ENCODE data around the gene ZBTB46.

Gene ZBTB46

DNA sequence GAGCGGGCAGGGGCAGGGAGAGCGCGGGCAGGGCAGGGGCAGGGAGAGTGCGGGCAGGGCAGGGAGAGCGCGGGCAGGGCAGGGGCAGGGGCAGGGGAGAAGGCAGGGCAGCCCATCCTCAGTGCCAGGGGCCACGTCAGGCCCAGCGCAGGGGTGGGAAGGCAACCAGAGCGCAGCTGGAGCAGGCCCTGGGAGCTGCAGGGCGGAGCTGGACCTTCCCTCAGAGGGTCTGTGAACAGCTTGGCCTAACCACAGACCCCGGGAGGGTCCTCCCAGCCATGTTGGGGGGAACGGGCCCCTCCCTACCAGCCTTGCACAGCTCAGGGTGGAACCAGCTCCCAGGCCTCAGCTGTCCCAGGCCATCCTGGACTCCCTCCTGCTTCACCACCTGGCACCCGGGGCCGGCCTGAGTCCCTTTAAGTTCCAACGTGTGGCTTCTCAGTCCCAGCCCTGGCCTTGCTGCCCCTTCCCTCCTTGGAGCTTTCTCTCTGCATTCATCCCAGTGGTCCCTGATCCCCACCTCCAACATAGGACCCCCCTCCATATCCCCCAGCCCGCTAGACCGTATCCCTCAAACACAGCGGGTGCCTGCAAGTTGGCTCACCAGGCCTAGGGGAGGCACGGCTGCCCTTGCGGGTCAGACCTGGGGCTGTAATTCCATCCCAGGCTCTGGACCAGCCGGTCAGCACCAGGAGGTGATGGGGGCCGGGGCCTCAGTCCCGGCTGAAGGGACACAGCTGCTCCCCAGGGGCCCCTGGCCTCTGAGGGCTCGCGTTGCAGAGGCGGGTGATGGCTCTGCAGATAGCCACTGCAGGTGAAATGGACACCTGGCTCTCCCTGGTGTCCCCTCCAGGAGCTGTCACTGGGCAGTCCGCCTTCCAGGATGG, 5.6 kb upstream of the ZBTB46 start:
- DNase-seq: no peak

DNA sequence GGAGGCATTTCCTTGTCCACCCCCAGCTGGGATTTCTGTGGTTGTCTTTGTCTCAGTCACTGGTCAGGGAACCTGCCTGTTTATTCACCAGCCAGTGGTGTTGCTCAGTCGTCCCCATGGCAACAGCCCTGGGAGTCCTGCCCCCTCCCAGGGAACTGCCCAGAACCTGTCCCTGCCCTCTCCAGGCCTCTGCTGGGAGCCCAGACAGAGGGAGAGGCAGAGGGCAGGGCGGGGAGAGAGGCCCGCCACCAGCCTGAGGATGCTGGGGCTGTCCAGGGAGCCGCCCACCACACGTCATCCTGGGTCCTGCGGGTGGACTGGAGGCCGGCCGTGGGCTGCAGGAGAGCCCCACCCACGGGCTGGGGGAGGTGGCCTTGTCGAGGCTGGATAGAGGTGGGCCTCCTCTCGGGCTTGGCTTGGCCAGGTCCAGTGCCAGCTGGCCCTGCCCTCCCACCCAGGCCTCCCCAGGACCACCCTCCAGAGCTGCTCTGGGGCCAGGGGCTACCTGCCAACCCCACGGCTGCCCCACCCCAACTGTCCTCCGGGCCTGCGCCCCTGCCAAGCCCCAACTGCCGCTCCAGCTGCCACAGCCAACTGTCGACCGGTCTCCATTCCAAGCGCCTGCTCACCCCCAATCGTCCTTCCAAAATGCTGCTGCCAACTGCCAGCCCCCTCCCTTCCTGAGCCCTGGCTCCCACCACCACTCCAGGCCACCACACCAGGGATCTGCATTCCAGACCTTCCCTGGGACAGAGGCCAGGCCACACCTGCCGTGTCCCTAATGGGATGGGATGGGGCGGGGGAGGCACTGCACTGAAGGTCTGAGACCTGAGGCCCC, 4.2 kb upstream of the ZBTB46 start:
- DNase-seq: no peak

DNA sequence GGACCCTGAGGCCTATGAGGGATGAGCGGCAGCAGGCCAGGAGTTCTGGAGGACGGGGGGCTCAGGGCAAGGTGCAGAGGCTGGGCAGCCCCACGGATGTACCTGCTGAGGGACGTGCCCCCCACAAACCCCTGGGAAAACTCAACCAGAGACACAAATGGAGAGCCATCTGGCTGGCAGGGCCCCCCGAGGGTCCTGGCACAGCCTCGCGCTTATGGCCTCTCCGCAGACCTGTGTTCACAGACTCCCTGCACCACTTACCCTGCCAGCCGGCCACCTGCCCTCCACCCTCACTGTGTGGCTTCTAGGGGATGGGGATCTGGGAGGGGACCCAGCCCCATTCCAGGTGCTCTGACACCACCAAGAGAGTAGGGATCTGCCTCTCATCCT, 3.4 kb upstream of the ZBTB46 start:
- DNase-seq: no peak

DNA sequence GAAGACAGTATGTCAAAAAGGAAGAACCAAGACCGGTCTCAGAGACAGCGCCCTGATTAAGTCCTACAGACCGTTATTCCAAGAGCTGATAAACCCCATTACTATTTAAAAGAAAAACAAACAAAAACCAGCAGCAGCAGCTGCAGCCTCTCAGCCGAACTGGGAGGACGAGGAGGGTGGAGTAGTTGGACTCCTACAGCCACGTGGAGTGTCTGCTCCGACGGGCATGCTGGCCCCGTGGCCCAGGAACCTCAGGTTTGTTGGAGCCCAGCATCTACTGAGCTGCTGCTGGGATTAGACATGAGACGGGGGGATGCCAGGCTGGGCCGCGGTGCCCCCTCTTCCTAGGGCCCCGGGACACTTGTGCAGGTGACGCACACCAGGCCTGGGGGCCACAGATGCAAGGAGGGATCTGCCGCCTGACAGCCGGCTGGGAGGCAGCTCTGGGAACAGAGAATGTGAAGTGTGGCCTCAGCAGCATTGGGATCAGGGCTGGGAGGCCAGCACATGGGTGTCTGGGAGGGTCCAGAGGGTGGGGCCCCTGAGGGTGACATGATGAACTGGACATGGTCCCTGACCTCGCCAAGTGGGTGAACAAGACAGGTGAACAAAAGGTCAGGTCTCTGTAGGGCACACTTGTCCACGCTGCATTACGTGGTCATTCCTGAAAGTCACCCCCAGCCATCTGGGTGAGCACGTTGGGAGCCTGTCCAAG, 2.9 kb upstream of the ZBTB46 start:
- DNase-seq: no peak

DNA sequence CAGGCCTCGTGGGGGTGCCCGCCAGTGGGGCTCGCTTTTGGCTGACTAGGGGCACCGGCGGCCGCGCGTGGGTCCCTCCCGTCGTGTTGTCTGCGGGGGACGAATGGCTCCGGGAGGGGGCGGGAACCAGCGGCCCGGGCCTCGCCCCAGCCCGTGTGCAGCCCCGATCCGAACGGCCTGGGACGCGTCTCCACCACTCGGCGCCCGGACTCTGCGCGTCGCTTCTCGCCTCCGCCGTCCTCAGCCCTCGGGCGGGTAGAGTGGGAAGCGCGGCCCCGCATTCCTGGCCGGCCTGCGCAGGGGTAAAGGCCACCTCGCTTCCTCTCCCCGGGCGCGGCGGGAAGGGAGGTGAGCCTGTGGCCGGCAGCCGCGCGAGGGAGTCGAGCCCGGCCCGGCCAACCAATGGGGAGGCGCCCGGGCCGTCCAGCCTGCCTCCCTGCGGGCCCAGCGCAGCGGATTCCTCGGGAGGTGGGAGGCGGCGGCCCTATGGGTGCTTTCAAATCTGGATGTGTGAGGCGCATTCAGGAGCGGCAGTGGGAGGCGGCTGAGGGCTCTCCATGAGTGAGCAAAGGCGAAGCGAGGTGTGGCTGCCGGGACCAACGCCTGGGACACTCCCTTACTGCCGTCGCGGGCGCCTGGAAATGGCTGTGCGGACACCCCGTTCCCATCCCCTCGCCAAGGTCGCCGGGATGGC, 1.1 kb upstream of the ZBTB46 start:
- no peak for DNase-seq

DNA sequence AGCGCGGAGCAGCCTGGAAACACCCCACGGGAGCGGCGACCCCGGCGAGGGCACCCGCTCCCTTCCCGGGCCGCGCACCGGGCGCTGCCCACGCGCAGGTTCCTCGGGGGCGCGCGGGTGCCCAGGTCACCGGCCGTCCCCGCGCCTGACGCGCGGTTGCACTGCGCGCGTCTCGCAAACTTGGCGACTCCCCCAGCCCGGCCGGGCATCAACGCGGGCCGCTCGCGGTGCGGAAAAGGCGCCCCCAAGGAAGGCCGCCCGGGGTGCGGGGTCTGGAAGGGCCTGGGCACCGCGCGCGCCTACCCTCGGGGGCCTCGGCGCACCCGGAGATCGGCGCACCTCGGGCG, 555 bp upstream of the ZBTB46 start:
- DNase-seq: no peak

DNA sequence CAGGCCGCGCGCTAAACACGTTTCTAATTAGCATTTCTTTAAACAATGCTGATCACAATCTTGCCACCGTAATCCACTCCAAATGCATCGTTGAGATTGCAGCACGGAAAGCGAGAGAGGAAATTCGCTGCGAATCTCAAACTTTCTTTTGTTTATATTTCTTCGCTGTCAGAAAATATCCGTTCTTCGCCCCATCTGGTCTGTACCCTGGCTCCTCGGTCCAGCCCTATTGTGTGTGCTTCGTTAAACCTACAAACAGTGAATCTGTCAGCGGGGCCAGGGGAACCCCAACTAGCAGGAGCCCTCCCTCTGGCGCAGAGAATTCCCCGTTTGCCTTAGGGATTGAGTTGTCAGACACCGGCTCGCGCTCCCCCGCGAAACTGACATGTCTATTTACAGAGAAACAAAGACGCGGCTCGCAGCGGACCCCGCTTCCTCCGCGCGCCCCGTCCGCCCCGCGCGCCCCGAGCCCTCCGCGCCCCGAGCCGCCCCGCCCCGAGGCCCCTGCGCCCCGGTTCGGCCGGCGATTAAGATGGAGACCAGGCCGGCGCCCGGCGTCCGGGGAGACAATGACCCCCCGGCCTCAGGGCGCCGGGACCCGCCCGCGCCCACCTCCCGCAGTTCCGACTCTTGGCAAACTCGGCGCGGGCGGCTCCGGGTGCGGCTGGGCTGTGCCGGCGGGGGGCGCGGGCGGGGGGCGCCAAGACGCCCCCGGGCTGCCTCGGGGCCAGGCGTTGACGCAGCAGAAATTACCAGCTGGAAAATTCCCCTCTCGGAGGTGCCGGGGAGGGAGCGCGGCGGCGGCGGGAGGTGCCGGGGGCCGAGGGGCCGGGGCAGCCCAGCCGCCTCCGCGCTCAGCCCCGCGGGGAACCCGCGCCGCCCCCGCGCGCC, 874 bp downstream of the ZBTB46 start:
- DNase-seq: peak in 1 of 2 donors; percentile 29

DNA sequence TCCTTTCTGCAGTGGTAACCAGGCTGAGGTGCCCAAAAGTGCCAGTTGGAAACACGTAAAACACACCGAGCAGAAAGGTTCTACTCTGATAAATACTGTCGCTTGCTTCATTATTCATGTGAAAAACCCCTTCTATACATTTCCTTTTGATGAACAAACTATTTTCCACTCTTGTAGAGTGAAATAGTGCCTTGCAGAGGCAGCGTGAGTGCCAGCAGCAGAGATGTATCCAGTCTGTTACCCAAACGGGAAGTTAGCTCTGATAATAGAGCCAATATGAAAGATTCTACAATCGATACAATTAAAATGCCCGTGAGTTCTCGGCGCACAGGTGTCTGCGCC, 1.5 kb downstream of the ZBTB46 start:
- no peak for DNase-seq

DNA sequence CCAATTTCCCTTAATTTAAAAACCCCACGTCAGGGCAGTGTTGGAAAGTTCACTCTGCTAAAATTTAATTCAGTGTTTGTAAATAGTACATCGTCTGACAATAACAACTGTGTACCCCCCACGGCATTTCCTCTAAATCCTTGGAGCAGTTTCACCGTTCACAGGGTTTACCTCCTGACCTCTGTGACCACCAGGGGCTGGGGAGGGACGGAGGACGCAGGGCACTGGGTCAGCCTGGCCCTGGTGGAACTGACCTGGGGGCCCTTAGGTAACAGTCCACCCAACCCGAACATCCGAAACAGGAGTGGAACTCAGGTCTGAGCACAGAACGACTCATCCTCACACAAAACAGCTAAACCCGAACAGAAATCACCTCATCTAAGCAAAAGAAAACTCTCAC, 2.1 kb downstream of the ZBTB46 start:
- no peak for DNase-seq

DNA sequence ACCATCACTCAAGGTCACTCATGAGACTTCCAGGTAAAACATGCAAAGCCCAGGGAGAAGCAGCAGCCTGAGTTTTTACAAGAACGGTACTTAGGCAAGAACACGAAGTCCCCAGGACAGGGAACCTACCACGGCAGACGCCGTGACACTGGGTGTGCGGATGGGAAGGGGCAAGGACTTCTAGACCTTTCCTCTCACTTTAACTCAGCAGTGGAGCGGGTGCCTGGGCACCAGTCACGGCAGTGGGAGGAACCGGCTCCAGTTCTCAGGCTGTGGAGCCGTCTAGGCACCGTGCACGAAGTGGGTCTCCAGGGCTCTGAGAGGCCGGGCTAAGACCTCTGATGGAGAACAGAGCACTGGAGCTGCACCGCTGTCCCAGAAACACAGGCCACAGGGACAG, 2.5 kb downstream of the ZBTB46 start:
- DNase-seq: no peak

DNA sequence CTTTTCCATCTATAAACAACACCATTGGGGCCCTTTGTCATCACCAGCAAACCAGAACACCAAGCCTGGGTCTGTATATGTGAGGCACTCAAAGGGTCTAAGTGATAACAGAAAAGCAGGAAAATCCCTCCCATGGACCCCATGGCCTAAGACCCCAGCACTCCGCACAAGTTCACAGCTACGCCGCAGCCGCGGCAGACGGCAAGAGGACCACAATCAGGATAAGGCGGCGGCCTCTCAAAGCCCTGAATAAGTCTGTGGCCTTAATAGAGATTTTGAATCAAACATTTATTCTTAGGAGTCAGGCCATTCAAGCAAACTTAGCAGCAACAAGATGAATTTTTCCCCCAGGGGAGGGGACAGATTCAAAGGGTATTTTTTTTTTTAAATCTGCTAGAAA, 2.9 kb downstream of the ZBTB46 start:
- no peak for DNase-seq

DNA sequence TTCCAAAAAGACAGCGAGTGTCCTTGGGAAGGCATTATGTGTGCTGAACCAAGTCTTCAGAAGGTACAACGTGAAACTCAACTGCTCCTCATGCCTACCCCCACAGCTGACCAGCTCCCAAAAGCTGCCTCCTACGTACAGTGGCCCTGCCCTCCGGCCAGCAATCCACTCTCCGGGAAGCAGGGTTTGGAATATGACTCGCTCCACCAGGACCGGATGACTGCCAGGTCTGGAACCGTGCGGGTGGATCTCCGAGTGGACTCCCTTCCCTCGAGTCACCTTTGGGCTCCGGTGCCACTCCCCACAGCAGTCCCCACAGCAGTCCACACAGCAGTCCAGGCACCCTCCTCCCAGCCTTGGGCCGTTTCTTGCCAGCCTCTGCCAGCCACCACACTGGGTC, 4.3 kb downstream of the ZBTB46 start:
- no peak for DNase-seq

DNA sequence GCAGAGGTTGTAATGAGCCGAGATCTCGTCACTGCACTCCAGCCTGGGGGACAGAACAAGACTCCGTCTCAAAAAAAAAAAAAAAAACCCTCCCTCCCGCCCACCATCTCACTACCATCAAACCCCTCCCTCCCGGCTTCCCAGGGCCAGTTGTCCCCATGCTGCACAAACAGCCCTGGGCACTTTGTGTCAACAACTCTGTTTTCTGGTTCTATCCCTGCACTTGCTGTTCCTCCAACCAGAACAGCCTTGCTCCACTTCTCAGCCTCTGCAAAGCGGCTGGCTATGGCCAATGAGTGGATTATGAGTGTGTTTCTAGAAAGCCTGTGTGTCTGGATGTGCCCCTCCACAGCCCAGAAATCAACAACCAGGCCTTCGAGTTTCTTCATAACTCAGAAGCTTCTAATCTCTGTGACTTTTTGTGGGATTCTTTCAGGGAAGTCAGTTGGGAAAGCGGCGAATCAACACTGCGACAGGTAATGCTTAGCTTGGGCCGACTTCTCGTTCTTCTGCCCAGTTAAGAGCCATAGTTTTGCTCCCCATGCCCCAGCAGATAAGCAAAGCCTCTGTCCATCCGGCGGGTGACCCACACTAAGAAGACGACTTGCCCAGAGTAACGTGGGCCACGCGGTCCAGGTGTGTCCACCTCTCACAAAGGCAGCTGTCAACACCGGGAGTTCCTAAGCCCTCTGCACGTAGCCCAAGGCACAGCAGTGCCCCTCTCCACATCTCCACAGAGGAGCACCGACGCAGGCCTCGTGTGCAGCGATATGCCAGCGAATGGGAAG, 5.5 kb downstream of the ZBTB46 start:
- DNase-seq: no peak

DNA sequence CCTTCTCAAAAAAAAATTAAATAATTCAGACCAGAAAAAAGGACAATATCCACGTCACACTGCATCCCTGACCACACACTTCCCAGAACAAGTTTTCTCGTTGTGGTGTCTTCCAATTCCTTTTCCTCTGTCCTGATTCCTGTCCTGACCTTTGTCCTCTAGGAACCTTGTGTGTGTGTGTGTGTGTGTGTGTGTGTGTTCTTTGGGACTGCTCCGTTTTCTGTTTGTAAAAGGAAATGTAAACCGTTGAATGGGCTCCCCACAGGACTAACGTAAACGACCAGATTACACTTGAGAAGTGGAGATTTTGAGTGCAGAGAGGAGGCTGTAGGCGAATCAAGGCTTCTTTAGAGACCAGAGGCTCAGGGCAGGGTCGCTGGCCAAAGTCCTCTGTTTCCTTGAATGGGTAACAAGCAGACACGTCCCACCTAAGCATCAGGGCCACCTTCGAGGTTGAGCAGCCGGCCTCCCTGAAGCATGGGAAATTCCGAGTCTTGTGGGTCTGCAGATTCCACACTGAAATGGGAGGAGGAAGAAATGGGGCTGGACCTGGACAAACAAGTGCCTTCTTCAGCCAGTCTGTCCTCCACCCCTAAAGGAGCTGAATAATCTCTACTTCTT, 7.3 kb downstream of the ZBTB46 start:
- no peak for DNase-seq

DNA sequence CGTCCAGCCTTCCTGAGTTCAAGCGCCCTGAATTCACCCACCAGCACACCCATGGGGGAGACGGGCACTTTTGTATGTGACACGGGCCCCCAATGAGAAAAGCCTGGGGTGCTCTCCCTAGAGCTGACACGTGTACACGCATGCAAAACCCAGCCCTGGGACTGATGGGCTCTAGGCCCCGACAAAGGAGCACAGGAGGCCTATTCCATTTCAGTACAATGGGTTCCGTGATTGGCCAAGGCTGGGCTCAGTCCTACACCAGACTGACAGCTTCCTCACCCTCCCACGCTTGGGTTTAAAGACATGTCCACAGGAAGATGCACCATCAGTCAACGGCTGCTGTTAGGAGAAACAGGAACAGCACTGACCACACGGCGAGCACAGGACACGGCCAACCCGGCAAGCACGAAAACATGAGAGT, 8.8 kb downstream of the ZBTB46 start:
- no peak for DNase-seq

DNA sequence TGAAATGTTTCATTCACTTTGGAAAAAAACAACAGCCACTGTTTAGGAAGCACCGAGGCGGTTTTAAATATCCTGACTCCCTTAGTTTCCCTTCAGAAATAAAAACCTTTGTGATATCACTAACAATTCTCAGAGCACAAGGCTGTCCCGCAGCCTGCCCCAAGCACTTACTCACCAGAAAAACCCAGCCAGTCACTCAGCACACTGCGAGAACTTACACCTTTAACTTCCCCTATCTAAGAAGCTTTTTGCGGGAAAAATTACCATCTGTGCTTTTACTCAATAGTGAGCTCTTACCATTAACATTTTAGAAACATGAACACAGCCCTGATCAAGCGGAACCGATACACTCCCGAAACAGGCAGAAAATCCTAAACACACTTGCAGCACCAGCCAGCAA, 9.3 kb downstream of the ZBTB46 start:
- DNase-seq: no peak

DNA sequence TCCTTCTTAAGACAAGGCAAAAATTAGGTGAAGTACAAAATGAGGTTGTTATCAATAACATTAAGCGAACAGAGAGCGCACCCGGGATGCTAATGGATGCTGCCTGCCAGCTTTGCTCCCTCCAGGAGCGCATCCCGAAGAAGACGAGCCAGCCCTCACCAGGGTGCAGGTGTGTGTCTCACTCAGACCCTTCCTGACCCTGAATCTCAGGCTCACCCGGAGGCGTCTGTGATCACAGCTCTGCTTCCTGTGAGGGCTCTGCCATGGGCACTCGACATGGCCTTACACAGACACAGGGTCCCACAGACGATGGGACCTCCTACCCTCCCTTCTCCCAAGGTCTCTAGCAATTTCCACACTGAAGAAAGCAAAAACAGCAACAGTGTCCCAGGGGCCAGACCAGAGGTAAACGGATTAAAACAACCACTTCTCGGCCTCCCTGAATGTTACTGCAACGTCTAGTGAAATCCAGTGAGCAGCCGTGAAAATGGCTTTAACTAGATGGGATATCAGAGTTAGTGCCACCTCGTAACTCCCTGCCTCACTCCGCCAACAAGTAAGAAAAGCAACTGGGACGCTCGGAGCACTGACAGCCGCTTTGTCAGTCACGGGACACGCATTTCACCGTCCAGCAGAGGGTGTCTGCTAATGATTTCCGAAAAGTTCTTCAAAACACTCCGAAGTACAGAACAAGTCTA, 11.7 kb downstream of the ZBTB46 start:
- no peak for DNase-seq

DNA sequence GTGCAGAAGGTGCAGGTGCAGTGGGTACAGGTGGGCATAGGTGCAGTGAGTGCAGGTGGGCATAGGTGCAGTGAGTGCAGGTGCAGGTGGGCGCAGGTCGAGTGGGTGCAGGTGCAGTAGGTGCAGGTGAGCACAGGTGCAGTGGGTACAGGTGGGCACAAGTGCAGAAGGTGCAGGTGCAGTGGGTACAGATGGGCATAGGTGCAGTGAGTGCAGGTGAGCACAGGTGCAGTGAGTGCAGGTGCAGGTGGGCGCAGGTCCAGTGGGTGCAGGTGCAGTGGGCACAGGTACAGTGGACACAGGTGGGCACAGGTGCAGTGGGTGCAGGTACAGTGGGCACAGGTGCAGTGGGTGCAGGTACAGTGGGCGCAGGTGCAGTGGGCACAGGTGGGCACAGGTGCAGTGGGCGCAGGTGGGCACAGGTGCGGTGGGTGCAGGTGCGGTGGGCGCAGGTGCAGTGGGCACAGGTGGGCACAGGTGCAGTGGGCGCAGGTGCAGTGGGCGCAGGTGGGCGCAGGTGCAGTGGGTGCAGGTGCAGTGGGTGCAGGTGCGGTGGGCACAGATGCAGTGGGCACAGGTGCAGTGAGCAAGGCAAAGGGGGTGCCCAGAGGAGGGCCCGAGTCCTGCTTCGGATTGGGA, 15.3 kb downstream of the ZBTB46 start:
- no peak for DNase-seq

DNA sequence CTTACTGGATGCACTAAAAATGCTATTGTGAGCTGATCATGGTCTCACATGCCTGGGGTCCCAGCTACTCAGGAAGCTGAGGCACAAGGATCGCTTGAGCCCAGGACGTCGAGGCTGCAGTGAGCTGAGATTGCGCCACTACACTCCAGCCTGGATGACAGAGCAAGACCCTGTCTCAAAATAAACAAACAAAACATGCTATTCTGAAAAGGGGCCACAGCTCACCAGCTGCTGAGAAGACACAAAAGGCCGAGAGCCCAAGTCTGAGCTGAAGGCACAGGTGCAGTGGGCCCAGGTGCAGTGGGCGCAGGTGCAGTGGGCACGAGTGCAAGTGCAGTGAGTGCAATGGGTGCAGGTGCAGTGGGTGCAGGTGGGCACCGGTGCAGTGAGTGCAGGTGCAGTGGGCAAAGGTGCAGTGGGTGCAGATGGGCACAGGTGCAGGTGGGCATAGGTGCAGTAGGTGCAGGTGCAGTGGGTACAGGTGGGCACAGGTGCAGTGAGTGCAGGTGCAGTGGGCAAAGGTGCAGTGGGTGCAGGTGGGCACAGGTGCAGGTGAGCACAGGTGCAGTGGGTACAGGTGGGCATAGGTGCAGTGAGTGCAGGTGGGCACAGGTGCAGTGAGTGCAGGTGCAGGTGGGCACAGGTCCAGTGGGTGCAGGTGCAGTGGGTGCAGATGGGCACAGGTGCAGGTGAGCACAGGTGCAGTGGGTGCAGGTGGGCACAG, 16.0 kb downstream of the ZBTB46 start:
- no peak for DNase-seq

Data from activated CD4-positive, alpha-beta T cell treated with anti-CD3 and anti-CD28 coated beads for 4 hours (primary cell).